Skeletal muscle satellite cell (primary cell): ENCODE results near the gene GADL1.

Source experiments
- H3K27me3 ChIP-seq: 2 replicates; pipeline ENCODE4 v1.7.0; 2013; ENCODE audit warnings: low read length; ENCODE audit not compliant: control insufficient read depth, insufficient read depth
- H3K36me3 ChIP-seq: 2 replicates; pipeline ENCODE4 v1.7.0; 2013; ENCODE audit warnings: mild to moderate bottlenecking, control low read depth, low read length; ENCODE audit not compliant: insufficient read depth
- H3K4me1 ChIP-seq: 2 replicates; pipeline ENCODE4 v1.7.0; 2013; ENCODE audit warnings: low read length; ENCODE audit not compliant: control insufficient read depth, insufficient read depth
- H3K4me2 ChIP-seq: 2 replicates; pipeline ENCODE4 v1.7.0; 2013; ENCODE audit warnings: mild to moderate bottlenecking, low read length
- H3K4me3 ChIP-seq: 2 replicates; pipeline ENCODE4 v1.7.0; 2013; ENCODE audit warnings: low read length
- H3K9ac ChIP-seq: 2 replicates; pipeline ENCODE4 v1.7.0; 2013; ENCODE audit warnings: mild to moderate bottlenecking, low read depth, low read length, moderate library complexity
- H3K9me3 ChIP-seq: replicated peaks from 2 replicates; pipeline ENCODE4 v1.7.0; 2013; ENCODE audit warnings: mild to moderate bottlenecking, control low read depth, low read length

Gene GADL1

DNA sequence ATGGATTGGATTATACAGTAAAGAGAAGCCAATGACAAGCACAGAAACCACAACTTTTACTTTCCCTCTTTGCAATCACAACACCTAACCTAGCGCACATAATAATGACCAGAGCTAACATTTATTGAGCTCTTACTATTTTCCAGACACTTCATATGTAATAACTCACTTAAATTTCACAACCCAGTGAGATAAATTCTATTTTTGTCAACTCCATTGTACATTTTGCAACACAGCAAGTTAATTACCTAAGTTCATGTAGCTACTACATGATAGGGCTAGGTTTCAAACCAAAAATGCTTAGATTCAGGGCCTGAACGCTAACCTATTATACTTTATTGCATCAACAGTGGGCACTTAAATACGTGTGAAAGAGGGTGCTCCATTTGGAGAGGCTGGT lies 89.5 kb downstream of the GADL1 start:
- H3K9ac ChIP-seq = no peak overlapping the region
- H3K4me2 ChIP-seq = no peak overlapping the region
- no peak overlapping the region for H3K4me3 ChIP-seq
- H3K27me3 ChIP-seq = no peaks in the 10 kb centered on the region
- no peaks in the 10 kb centered on the region for H3K36me3 ChIP-seq
- no peaks in the 10 kb centered on the region for H3K4me1 ChIP-seq
- no peaks in the 10 kb centered on the region for H3K9me3 ChIP-seq

- H3K9ac ChIP-seq = no peak overlapping the region
- no peak overlapping the region for H3K4me2 ChIP-seq
- no peaks in the 10 kb centered on the region for H3K27me3 ChIP-seq
- H3K36me3 ChIP-seq = no peaks in the 10 kb centered on the region
- H3K9me3 ChIP-seq = no peaks in the 10 kb centered on the region
- H3K4me1 ChIP-seq = no peaks in the 10 kb centered on the region
- H3K4me3 ChIP-seq = no peak overlapping the region
These were observed 99.3 kb downstream of the GADL1 start for GRCh38 chr3:30795176-30795575.

GRCh38 chr3:30793740-30794139 lies 100.7 kb downstream of the GADL1 start:
- Histone ChIP-seq H3K4me3 (no peak overlapping the region), H3K27me3 (no peaks in the 10 kb centered on the region), H3K4me1 (no peaks in the 10 kb centered on the region), H3K9ac (no peak overlapping the region), H3K4me2 (no peak overlapping the region), H3K36me3 (no peaks in the 10 kb centered on the region), H3K9me3 (no peaks in the 10 kb centered on the region)

GRCh38 chr3:30790150-30790549 lies 104.3 kb downstream of the GADL1 start:
- Histone ChIP-seq H3K9ac (no peak overlapping the region), H3K4me3 (no peak overlapping the region), H3K4me1 (no peaks in the 10 kb centered on the region), H3K27me3 (no peaks in the 10 kb centered on the region), H3K4me2 (no peak overlapping the region), H3K9me3 (no peaks in the 10 kb centered on the region), H3K36me3 (no peaks in the 10 kb centered on the region)

GRCh38 chr3:30786365-30786764 lies 108.1 kb downstream of the GADL1 start:
- Histone ChIP-seq H3K36me3 (no peaks in the 10 kb centered on the region), H3K4me3 (no peak overlapping the region), H3K4me1 (no peaks in the 10 kb centered on the region), H3K27me3 (peaks cover 5% of the 10 kb centered on the region), H3K9me3 (no peaks in the 10 kb centered on the region), H3K9ac (no peak overlapping the region), H3K4me2 (no peak overlapping the region)

DNA sequence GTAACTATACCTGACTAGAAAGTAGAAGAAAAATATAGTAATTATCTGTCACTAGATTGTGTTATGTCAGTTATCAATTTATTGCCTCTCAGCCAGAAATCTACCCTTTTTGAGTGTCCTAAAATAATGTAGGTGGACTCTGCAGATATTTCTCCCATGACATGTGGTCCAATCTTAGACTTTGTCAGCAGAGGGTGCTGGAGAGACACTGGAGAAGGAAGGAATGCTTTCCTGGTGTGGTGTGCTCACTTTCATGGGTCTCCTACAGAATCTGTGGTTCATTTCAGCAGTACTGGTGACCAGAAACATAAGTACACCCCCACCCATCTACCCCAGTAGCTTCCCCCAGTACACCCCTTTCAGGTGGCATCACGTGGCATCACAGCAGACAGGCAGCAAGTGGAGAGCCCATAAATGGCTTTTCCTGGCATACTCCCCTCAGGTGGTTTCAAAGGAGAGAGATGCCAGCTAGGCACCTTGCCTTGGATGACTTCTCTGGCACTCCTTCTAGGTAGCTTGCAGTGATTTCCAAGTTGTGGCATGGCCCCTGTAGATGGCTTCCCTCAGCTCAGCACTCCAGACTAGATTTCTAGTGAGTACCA lies 114.7 kb downstream of the GADL1 start:
- Histone ChIP-seq H3K9ac (no peak overlapping the region), H3K4me2 (no peak overlapping the region), H3K4me1 (no peaks in the 10 kb centered on the region), H3K27me3 (peaks cover 5% of the 10 kb centered on the region), H3K36me3 (no peaks in the 10 kb centered on the region), H3K4me3 (no peak overlapping the region), H3K9me3 (no peaks in the 10 kb centered on the region)

GRCh38 chr3:30778933-30779332 lies 115.5 kb downstream of the GADL1 start:
- Histone ChIP-seq H3K4me3 (no peak overlapping the region), H3K4me1 (no peaks in the 10 kb centered on the region), H3K9ac (no peak overlapping the region), H3K27me3 (peaks cover 5% of the 10 kb centered on the region), H3K36me3 (no peaks in the 10 kb centered on the region), H3K9me3 (no peaks in the 10 kb centered on the region), H3K4me2 (no peak overlapping the region)

DNA sequence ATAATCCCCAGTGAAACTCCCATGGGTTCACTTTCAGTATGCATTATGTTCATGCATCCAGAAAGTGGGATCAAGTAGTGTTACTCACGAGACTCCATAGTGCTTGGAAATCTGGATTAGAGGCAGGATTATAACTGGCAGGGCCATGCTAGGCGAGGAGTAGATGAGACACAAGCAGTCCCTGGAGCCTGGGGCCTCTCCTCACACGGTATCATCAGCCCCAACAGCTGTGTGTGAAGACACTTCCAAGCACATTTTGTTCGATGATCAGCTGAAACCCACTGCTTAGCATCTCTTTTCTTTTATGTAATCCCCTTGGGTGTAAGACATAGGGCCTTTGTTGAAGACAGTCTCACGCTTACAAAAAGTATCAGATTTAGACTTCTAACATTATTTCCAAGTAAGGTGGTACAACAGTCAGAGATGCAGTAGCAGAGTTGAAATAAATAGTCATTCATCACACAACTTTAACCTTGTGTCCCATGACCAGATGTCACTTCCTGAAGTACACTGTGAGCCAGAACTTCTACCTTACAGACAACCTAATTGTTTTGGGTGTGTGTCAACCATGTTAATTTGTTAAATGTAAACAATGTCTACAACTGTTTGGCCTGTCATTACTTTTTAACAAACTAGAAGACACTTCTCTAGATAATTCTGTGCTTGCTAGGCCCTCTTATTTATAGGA lies 116.9 kb downstream of the GADL1 start:
- Histone ChIP-seq H3K36me3 (no peaks in the 10 kb centered on the region), H3K4me2 (no peak overlapping the region), H3K4me1 (no peaks in the 10 kb centered on the region), H3K4me3 (no peak overlapping the region), H3K9me3 (no peaks in the 10 kb centered on the region), H3K27me3 (peaks cover 5% of the 10 kb centered on the region), H3K9ac (no peak overlapping the region)

GRCh38 chr3:30776186-30776815 lies 118.2 kb downstream of the GADL1 start:
- no peak overlapping the region for H3K4me3 ChIP-seq
- no peak overlapping the region for H3K4me2 ChIP-seq

DNA sequence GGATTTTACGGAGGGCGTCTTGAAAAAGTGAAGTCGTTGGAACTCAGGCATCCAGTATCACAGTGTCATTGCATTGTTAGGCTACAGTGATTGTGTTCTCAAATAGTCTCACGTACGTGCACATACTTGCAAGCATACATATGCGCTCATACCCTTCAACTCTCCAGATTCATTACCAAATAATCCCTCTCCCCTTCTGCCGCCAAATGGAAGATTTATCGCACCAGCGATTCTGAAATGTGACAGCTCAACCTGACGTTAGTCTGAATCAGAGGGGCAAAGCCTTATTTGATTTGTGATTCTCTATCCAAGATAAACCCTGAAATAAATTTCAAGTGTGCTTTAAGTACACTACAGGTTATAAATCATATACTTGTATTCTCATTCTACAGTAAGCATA lies 119.4 kb downstream of the GADL1 start:
- Histone ChIP-seq H3K4me3 (no peak overlapping the region), H3K9ac (no peak overlapping the region), H3K9me3 (no peaks in the 10 kb centered on the region), H3K4me1 (peaks cover 12% of the 10 kb centered on the region), H3K4me2 (no peak overlapping the region), H3K27me3 (no peaks in the 10 kb centered on the region), H3K36me3 (no peaks in the 10 kb centered on the region)

More at GRCh38 chr3:30776186-30776815, 118.2 kb downstream of the GADL1 start:
- no peaks in the 10 kb centered on the region for H3K9me3 ChIP-seq
- peaks cover under 1% of the 10 kb centered on the region for H3K4me1 ChIP-seq
- H3K36me3 ChIP-seq = no peaks in the 10 kb centered on the region
- no peaks in the 10 kb centered on the region for H3K27me3 ChIP-seq
- H3K9ac ChIP-seq = no peak overlapping the region

DNA sequence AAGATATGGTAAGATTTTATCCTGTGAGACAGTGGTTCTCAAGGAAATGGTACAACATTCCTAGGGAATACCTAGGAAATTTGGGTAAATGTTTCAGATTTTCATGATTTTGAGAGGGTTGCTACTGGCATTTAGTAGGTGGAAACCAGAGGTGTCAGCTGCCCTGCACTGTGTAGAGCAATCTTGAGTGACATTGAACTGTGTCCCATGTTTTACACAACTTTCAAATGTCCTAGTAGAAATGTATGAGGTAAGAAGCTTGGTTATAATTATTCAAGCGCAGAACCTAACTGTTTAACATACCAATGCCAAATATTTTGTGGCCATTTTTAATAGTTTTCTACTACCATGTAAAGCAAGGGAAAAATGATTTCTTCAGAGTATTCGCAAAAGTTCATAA lies 120.4 kb downstream of the GADL1 start:
- H3K4me3 ChIP-seq = no peak overlapping the region
- H3K9ac ChIP-seq = no peak overlapping the region
- no peaks in the 10 kb centered on the region for H3K9me3 ChIP-seq
- peaks cover 16% of the 10 kb centered on the region for H3K4me1 ChIP-seq
- no peaks in the 10 kb centered on the region for H3K36me3 ChIP-seq
- no peak overlapping the region for H3K4me2 ChIP-seq
- no peaks in the 10 kb centered on the region for H3K27me3 ChIP-seq

DNA sequence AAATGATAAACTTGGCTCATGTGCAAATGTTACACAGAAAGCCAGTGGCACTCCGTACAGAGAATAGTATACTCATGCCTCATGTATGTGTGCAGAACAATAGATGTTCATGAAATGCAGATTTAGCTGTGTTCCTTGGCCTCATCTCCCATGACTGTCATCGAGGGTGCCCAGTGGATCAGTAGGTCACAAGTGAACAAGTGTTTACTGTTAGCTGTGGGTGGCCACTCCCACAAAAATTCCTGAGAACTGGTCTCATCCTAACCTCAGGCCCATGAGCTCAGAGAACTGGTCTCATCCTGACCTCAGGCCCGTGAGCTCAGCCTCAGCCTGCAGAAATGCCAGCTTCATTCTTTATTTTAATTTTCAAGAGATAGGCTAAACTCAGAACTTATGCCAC lies 124.1 kb downstream of the GADL1 start:
- H3K4me2 ChIP-seq = no peak overlapping the region
- no peaks in the 10 kb centered on the region for H3K9me3 ChIP-seq
- no peaks in the 10 kb centered on the region for H3K36me3 ChIP-seq
- peaks cover 16% of the 10 kb centered on the region for H3K4me1 ChIP-seq
- H3K9ac ChIP-seq = no peak overlapping the region
- no peaks in the 10 kb centered on the region for H3K27me3 ChIP-seq
- H3K4me3 ChIP-seq = no peak overlapping the region
